ENCODE results near the gene ARHGEF7.

DNA sequence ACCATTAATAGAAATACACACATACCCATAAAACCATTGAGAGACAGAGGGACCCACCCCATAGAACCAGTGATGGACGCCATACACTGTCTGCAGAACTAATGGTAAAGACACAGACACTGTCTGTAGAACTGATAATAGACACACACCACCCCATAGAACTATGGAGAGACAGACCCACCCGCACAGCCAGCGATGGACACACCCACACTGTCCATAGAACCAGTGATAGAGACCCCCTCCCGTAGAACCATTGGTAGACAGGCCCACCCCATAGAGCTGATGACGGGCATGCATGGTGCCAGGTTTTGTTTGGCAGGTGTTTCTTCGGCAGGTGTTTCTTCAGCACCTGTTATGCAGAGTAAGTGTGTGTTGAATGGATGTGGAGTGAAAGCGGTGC lies 117.1 kb downstream of the ARHGEF7 start:
- TF ChIP-seq, protein P1, sequence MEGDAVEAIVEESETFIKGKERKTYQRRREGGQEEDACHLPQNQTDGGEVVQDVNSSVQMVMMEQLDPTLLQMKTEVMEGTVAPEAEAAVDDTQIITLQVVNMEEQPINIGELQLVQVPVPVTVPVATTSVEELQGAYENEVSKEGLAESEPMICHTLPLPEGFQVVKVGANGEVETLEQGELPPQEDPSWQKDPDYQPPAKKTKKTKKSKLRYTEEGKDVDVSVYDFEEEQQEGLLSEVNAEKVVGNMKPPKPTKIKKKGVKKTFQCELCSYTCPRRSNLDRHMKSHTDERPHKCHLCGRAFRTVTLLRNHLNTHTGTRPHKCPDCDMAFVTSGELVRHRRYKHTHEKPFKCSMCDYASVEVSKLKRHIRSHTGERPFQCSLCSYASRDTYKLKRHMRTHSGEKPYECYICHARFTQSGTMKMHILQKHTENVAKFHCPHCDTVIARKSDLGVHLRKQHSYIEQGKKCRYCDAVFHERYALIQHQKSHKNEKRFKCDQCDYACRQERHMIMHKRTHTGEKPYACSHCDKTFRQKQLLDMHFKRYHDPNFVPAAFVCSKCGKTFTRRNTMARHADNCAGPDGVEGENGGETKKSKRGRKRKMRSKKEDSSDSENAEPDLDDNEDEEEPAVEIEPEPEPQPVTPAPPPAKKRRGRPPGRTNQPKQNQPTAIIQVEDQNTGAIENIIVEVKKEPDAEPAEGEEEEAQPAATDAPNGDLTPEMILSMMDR (conservative IDR thresholded peaks at IDR 0.05; ENCODE audit: low read length): no peak
- TF ChIP-seq EZH2phosphoT487 (IDR thresholded peaks at IDR 0.05; ENCODE audit: borderline replicate concordance, low read depth, low read length): no peak
